Vagina (tissue), 2 donors: ENCODE results near the gene FN1.

Source experiments
- CTCF ChIP-seq, 3 experiments: fragments of 450-650 bp in 2 of 3; fragments of 200-600 bp in 1 of 3; sonication (generic) in 1 of 3; IDR thresholded peaks; one replicate each; pipeline ENCODE4 v1.5.1; 2017 to 2019; ENCODE audit warnings: antibody characterized with exemption in 3 of 3, mild to moderate bottlenecking in 2 of 3, moderate library complexity in 2 of 3
- POLR2A ChIP-seq, 2 donors: fragments of 450-650 bp; IDR thresholded peaks; one replicate each; pipeline ENCODE4 v1.6.1; 2017; ENCODE audit warnings: antibody characterized with exemption in 2 of 2, mild to moderate bottlenecking in 2 of 2, moderate library complexity in 2 of 2

- TF ChIP-seq CTCF (IDR thresholded peaks at IDR 0.05) (no peak), POLR2A (IDR thresholded peaks at IDR 0.05) (no peak)
Observed at GRCh38 chr2:215319500-215319899, 116.4 kb downstream of the FN1 start.
